SU-DHL-6 (cell line): ENCODE results near the gene GAPDHS.

ENCODE experiments used
- H2AFZ ChIP-seq: fragments of 200-600 bp; sonication (generic); 2 replicates; pipeline ENCODE4 v1.6.1; 2014; ENCODE audit warnings: low read depth, mild to moderate bottlenecking, moderate library complexity, mixed read lengths, antibody characterized with exemption, low read length; ENCODE audit not compliant: severe bottlenecking
- H3F3A ChIP-seq: fragments of 200-600 bp; shearing (Covaris generic); 2 replicates; pipeline ENCODE4 v1.6.0; 2016; ENCODE audit warnings: antibody characterized with exemption, mild to moderate bottlenecking; ENCODE audit not compliant: insufficient read depth
- H3K27ac ChIP-seq: fragments of 200-600 bp; sonication (generic); 2 replicates; pipeline ENCODE4 v1.5.1; 2016; ENCODE audit warnings: low read depth, mild to moderate bottlenecking, low read length, moderate library complexity, mixed read lengths
- H3K27me3 ChIP-seq: fragments of 200-600 bp; sonication (generic), shearing (Covaris generic); 2 replicates; pipeline ENCODE4 v1.6.0; 2014; ENCODE audit warnings: mild to moderate bottlenecking, low read length
- H3K36me3 ChIP-seq: fragments of 200-600 bp; sonication (generic); 2 replicates; pipeline ENCODE4 v1.6.1; 2014; ENCODE audit warnings: mild to moderate bottlenecking, low read length, mixed read lengths
- H3K4me2 ChIP-seq: fragments of 300-600, 200-600 bp; shearing (Covaris generic), sonication (generic); 2 replicates; pipeline ENCODE4 v1.6.0; 2014; ENCODE audit warnings: low read length, low read depth, mild to moderate bottlenecking; ENCODE audit not compliant: poor library complexity, severe bottlenecking
- H3K4me3 ChIP-seq: fragments of 200-600 bp; sonication (generic); 2 replicates; pipeline ENCODE4 v1.5.1; 2014; ENCODE audit warnings: antibody characterized with exemption, low read length, mild to moderate bottlenecking, mixed read lengths; ENCODE audit not compliant: insufficient read depth, poor library complexity, severe bottlenecking
- H3K79me2 ChIP-seq: fragments of 200-600 bp; sonication (generic); 2 replicates; pipeline ENCODE4 v1.6.1; 2014; ENCODE audit warnings: mild to moderate bottlenecking, low read length, moderate library complexity; ENCODE audit not compliant: insufficient read depth
- H3K9ac ChIP-seq: fragments of 200-600 bp; sonication (generic); 2 replicates; pipeline ENCODE4 v1.7.0; 2014; ENCODE audit warnings: mild to moderate bottlenecking, low read length
- H3K9me2 ChIP-seq: fragments of 200-600 bp; sonication (generic); replicated peaks from 2 replicates; pipeline ENCODE4 v1.6.1; 2014; ENCODE audit warnings: low read length; ENCODE audit not compliant: insufficient read depth
- H3K9me3 ChIP-seq: fragments of 200-600 bp; sonication (generic); 2 replicates; pipeline ENCODE4 v1.6.1; 2014; ENCODE audit warnings: low read length, mixed read lengths; ENCODE audit not compliant: insufficient read depth
- H4K20me1 ChIP-seq: fragments of 200-600 bp; sonication (generic); 2 replicates; pipeline ENCODE4 v1.6.1; 2014; ENCODE audit warnings: low read depth, mild to moderate bottlenecking, antibody characterized with exemption, low read length, moderate library complexity, mixed read lengths
- EZH2phosphoT487 ChIP-seq: fragments of 200-600 bp; sonication (generic), shearing (Covaris generic); conservative IDR thresholded peaks from 2 replicates; pipeline ENCODE4 v1.6.1; 2018; ENCODE audit warnings: mild to moderate bottlenecking, antibody characterized with exemption, low read length, moderate library complexity, mixed read lengths
- TF ChIP-seq, protein P1 (sequence below): fragments of 200-600 bp; sonication (generic); IDR thresholded peaks from one replicate; pipeline ENCODE4 v1.5.1; 2017; ENCODE audit warnings: antibody characterized with exemption, mild to moderate bottlenecking, low read length, moderate library complexity; ENCODE audit not compliant: insufficient read depth, poor library complexity, severe bottlenecking

GAPDHS gene

DNA sequence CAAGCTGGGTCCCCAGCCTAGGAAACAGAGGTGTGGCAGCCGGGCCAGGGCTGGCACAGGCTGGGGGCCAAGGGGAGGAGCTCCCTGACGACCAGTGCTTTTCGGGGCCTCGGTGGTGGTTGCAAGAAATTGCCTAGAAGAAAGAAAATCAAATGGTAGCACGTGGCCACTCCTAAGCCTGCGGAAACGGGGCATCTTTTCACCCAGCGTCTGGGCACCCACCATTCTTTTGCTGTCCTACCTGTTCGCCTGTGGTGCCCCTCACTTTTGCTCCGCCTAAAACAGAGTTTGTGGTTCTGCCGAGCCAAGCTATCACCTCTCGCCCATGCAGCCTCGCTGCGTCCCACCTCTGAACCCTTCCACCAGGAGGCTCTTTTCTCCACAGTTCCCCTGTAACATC is 35.9 kb upstream of the GAPDHS start:
- Histone ChIP-seq H3K4me3 (no peak overlapping the region), H3F3A (no peaks in the 10 kb centered on the region), H3K9me3 (no peaks in the 10 kb centered on the region), H2AFZ (no peak overlapping the region), H3K9me2 (no peaks in the 10 kb centered on the region), H3K27me3 (no peaks in the 10 kb centered on the region), H3K79me2 (no peaks in the 10 kb centered on the region), H3K36me3 (no peaks in the 10 kb centered on the region), H3K4me2 (no peak overlapping the region), H3K9ac (no peak overlapping the region), H3K27ac (no peak overlapping the region), H4K20me1 (no peaks in the 10 kb centered on the region)
- TF ChIP-seq, protein P1, sequence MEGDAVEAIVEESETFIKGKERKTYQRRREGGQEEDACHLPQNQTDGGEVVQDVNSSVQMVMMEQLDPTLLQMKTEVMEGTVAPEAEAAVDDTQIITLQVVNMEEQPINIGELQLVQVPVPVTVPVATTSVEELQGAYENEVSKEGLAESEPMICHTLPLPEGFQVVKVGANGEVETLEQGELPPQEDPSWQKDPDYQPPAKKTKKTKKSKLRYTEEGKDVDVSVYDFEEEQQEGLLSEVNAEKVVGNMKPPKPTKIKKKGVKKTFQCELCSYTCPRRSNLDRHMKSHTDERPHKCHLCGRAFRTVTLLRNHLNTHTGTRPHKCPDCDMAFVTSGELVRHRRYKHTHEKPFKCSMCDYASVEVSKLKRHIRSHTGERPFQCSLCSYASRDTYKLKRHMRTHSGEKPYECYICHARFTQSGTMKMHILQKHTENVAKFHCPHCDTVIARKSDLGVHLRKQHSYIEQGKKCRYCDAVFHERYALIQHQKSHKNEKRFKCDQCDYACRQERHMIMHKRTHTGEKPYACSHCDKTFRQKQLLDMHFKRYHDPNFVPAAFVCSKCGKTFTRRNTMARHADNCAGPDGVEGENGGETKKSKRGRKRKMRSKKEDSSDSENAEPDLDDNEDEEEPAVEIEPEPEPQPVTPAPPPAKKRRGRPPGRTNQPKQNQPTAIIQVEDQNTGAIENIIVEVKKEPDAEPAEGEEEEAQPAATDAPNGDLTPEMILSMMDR = no peak
- no peak for TF ChIP-seq EZH2phosphoT487

DNA sequence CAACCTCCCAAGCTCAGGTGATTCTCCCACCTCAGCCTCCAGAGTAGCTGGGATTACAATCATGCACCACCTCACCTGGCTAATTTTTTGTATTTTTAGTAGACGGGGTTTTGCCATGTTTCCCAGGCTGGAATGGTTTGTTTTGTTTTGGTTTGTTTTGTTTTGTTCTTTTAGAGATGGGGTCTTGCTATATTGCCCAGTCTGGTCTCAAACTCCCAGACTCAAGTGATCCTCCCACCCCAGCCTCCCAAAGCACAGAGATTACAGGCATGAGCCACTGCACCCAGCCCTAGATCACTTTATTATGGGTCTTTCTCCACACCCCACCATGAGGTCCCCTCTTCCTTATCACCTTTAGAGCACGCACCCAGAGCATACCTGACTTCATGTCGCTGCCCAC is 35.0 kb upstream of the GAPDHS start:
- no peaks in the 10 kb centered on the region for H3K9me3 ChIP-seq
- no peaks in the 10 kb centered on the region for H3K79me2 ChIP-seq
- H3K36me3 ChIP-seq = no peaks in the 10 kb centered on the region
- H2AFZ ChIP-seq = no peak overlapping the region
- H3K9ac ChIP-seq = no peak overlapping the region
- no peaks in the 10 kb centered on the region for H4K20me1 ChIP-seq
- H3K27me3 ChIP-seq = no peaks in the 10 kb centered on the region
- H3K4me2 ChIP-seq = no peak overlapping the region
- no peaks in the 10 kb centered on the region for H3K9me2 ChIP-seq
- no peak overlapping the region for H3K27ac ChIP-seq
- H3K4me3 ChIP-seq = no peak overlapping the region
- H3F3A ChIP-seq = no peaks in the 10 kb centered on the region
- TF ChIP-seq, protein P1 = no peak
- no peak for TF ChIP-seq EZH2phosphoT487

GRCh38 chr19:35498984-35499527 is 34.2 kb upstream of the GAPDHS start:
- H3K4me2 ChIP-seq = no peak overlapping the region
- H3K9me2 ChIP-seq = no peaks in the 10 kb centered on the region
- no peaks in the 10 kb centered on the region for H3F3A ChIP-seq
- H2AFZ ChIP-seq = no peak overlapping the region
- no peaks in the 10 kb centered on the region for H3K36me3 ChIP-seq
- no peaks in the 10 kb centered on the region for H4K20me1 ChIP-seq
- H3K27me3 ChIP-seq = no peaks in the 10 kb centered on the region
- H3K4me3 ChIP-seq = no peak overlapping the region
- H3K79me2 ChIP-seq = no peaks in the 10 kb centered on the region
- H3K9ac ChIP-seq = no peak overlapping the region
- no peaks in the 10 kb centered on the region for H3K9me3 ChIP-seq
- TF ChIP-seq, protein P1 = no peak
- no peak for TF ChIP-seq EZH2phosphoT487
- no peak overlapping the region for H3K27ac ChIP-seq
